Amniotic stem cell (primary cell): ENCODE measurements around the gene TRIM8.

ENCODE experiments used
- DNase-seq: peaks from one replicate; lab custom pipeline; 2025; lab: John Stamatoyannopoulos, UW

TRIM8 gene, protein sequence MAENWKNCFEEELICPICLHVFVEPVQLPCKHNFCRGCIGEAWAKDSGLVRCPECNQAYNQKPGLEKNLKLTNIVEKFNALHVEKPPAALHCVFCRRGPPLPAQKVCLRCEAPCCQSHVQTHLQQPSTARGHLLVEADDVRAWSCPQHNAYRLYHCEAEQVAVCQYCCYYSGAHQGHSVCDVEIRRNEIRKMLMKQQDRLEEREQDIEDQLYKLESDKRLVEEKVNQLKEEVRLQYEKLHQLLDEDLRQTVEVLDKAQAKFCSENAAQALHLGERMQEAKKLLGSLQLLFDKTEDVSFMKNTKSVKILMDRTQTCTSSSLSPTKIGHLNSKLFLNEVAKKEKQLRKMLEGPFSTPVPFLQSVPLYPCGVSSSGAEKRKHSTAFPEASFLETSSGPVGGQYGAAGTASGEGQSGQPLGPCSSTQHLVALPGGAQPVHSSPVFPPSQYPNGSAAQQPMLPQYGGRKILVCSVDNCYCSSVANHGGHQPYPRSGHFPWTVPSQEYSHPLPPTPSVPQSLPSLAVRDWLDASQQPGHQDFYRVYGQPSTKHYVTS

DNA sequence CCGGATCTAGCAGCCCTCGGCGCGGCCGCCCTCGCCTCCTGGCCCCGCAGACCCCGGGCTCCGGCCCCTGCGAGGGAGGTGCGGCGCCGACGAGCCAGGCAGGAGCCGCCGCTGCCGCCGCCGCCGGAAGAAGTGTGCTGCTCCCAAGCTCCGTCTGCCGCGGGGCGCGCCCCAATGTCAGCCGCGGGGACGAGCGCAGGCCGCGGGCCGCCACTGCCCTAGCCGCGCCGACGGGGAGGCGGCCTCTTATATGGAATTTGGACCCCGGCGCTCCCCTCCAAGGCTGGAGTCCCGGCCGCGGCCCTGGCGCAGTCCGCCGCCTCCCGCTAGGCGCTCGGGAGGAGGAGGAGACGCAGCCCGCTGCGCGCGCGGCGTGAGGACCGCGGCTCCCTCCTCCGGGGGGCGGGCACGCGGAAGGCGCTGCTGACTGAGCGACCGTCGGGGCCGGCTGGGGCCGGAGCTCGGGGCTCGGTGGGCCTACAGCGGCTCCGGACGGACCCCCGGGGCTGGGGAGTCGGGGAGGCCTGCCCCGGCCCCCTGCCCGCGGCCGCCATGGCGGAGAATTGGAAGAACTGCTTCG is at the start of gene TRIM8:
TRIM8 (plus strand) TSS at position 414 of the 580 bp plus-strand sequence; CDS start at position 553, 139 bp downstream.
- no peak for DNase-seq

GRCh38 chr10:102595293-102595692 is 49.0 kb upstream of the TRIM8 start:
- no peak for DNase-seq

DNA sequence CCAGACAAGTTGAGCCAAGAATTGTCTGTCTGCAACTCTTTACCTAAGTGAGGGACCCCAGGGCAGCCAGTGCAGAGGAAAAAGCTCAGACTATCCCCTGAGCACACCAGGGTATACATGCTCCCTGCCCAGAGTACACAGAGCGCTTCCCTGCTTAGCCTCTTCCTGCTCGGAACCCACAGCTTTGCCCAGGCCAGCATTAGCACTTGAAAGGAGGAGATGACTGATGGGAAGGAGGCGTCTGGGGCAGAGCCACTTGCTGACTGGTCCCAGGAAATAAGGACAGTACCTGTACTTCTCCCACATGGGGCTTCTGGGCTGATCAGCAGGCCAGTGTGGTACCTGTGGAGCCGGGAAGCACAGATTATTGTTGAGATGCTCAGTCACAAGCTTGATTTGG is 48.4 kb upstream of the TRIM8 start:
- DNase-seq: no peak

DNA sequence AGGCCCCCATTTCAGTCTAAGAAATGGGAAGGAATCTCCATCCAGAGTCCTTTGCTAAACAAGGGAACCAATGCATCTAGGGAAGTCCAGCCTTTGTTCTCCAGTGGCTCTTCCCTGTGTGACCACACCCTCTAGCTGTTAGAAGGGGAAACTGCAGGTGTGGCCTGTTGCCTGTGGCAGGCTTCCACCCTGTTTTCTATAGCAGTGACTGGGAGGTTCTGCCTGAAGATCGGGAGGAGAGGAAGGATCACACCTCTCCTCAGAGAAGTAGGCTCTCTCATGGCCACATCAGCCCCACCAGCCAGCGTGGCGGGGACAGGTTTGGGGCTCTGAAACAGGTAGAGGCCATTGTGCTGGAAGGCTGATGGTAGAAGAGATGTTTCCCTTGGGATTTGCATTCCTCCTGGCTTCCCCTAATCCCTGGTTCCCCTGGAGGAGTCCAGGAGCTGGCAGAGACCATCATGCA is 47.7 kb upstream of the TRIM8 start:
- DNase-seq: no peak

DNA sequence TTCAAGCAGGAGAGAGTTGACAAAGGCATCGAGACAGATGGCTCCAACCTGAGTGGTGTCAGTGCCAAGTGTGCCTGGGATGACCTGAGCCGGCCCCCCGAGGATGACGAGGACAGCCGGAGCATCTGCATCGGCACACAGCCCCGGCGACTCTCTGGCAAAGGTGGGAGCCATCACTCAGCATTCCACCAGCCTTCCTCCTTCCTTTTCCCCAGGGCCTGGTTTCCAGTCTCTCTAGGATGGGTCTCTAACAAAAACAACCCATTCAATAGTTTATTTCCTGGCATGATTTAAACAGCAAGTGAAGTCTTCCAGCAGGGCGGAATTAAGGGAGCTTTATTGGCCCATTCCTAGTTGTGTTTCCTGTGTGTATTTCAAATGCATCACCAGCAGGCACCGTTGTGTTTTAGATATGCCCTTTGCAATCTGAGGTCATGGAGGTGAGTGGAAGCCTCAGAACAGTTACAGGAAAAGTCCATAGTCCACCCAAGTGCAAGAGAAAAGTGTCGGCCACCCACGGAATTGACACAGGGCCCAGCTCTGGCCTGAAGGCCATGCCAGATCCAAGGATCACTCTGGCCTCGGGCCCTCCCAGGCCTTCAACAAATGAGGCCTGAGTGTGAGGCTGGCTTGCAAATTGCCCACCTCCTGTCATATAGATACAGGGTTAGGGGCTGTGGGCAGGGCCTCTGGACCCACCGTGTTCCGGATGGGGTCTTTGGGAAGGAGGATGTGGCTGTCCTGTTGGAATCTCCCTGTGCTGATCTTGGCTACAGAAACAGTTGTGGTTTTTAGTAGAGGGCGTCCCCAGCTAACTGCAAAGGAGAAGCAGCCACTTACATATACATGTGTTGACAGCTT is 46.9 kb upstream of the TRIM8 start:
- no peak for DNase-seq

DNA sequence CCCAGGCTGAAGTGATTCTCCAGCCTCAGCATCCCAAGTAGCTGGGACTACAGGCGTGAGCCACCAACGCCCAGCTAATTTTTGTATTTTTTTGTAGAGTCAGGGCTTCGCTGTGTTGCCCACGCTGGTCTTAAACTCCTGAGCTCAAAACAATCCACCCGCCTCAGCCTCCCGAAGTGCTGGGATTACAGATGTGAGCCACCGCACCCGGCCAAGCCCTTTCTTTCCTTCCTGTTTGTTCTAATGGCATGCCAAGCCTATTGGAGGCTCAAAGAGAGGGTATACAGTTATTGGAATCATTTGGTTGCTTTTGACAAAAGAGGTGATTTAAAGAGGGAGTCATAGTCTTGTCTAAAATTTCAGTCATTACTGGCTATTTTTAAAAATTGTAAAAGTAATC is 46.0 kb upstream of the TRIM8 start:
- DNase-seq: no peak

- no peak for DNase-seq
Observed at GRCh38 chr10:102599565-102600327, 44.5 kb upstream of the TRIM8 start.

- DNase-seq: no peak
Observed at GRCh38 chr10:102600816-102601215, 43.5 kb upstream of the TRIM8 start.

GRCh38 chr10:102601639-102602038 is 42.6 kb upstream of the TRIM8 start:
- DNase-seq: no peak

GRCh38 chr10:102602272-102603045 is 41.8 kb upstream of the TRIM8 start:
- no peak for DNase-seq

DNA sequence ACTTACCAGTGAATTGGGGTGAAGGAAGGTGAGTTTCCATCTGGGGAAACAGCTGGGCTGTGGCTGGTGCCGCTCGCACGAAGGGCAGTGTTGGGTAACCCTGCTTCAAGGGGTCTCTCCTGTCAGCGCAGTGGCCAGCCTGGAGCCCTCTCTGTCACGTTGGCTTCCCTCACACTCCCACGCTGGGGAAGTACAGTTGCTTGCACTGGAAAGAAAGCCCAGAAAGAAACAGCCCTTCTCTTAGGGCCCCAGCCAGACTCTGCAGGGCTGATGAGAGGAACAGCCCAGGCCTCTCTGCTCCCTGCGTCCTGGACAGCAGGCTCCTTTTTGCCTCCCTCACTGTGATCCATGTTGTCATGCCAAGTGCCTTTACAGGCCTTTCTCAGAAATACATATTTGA is 40.3 kb upstream of the TRIM8 start:
- DNase-seq: no peak

GRCh38 chr10:102604439-102604841 is 39.8 kb upstream of the TRIM8 start:
- DNase-seq: peak; percentile 49

DNA sequence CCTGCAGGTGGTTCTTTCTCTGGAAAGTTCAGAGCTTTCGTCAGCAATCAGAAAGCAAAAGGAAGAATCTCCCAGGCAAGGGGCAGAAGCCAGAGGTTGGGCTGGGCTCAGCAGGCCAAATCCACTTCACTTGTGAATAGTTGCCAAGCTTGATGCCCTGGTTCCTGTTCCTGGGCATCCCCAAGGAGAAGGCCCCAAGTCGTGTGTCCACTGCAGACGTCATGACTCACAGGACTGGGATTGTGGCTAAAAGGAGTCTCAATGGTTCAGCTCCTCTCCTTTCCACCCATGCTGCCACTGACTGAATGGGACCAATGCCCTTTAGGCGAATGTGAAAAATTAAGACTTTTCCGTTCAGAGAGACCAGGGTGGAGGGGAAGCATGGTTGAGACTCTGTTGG is 38.6 kb upstream of the TRIM8 start:
- DNase-seq: no peak

DNA sequence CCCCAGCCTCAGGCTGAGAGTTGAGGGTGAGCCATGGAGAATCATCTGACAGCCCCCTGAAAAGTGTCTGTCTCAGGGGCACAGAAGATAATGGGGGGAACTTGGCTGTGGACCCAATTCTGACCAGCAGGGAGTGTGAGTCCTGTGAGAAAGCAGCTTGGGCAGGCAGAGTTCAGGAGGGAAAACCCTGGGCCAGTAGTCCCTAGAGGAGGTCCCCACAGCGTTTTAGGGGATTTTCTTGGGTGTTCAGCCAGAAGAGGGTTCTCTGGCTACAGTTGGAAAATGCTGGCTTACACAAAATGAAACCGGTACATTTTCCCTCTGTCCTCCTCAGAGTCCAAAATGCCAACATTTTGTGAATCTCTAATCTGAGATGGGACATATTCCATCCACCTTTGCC is 35.8 kb upstream of the TRIM8 start:
- no peak for DNase-seq

DNA sequence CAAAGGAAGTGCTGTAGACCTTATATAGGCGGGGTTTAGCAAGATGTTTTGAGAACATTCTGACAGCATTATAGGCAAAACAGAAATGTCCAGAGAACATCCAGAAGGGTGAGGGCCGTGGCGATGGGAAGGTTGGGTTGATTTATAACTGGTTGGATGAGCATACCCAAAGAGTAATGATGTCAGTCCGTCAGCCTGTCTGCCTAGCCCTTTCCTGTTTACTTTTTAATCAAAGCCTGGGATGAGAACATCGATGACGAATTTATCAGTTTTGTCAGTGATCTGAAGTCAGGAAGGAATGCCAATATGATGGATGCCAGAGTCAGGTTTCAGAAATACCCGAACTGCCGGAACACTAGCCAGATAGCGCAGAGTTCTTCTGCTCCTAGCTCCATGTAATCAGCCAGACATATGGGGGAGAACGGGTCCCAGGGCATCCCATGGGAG is 33.8 kb upstream of the TRIM8 start:
- no peak for DNase-seq

DNA sequence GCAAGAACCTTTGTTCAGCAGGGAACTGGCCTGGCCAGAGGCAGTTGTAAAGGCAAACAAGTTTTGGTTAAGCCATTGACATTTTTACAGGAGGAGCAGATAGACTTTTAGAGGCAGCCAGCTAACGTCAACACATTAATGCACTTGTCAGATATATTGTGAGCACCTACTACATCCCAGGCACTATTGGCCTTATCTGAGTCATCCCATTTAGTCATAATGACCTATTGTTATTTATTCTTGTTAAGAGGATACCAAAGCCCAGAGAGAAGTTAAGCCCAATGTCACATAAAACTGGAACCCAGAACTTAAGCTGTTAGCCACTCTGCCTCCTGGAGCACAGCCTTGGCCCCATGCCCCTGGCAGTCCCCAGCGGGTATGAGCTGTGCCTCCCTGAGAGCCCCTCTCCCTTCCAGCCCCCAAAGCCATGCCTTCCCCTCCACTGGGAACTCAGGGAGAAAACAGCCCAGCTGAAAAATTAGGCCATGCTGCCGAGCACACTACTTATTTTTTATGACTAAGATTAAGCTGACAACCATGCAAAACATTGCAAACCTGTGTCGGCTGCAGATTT is 32.7 kb upstream of the TRIM8 start:
- DNase-seq: no peak

GRCh38 chr10:102612964-102613275 is 31.4 kb upstream of the TRIM8 start:
- no peak for DNase-seq

DNA sequence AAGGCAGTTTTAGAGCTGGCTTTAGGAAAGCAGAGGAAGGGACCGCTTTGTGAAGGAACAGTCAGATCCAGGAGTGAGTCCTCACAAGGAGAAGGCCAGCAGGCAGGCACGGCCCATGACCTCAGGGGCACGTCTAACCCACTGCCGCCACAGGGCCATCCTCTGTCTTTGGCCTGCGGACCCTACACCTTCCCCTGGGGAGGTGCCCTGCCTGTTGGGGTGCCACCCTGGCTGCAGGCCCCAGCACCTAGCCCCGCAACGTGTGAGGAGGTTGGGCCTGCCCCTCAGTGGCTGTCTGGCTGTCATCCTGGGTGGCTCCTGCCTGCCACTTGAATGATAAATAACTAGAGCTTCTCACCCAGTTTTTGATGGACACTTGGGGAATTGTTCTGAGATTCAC is 31.0 kb upstream of the TRIM8 start:
- DNase-seq: no peak

GRCh38 chr10:102613785-102614184 is 30.5 kb upstream of the TRIM8 start:
- no peak for DNase-seq

DNA sequence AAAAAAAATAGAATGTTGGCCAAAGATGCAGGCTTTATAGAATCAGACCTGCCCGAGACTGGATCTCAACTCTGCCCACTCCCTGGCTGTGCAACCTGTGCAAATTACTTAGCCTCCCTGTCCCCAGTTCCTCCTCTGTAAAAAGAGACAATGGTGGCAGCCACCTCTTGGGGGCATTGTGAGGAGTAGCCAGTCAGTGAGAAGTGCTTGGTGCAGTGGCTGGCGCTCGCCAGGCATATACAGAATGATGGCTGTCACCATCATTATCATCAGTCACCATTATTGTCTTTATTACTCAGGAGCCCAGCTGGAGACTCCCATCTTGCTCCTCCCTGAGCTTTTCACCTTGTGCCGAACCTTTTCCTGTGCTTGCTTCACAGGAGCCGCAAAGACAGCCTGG is 29.4 kb upstream of the TRIM8 start:
- no peak for DNase-seq

- no peak for DNase-seq
Observed at GRCh38 chr10:102615361-102615760, 28.9 kb upstream of the TRIM8 start.
